Vagina (tissue), 2 donors: ENCODE results near the gene POU3F4. TPM values are rescaled to one million over a fixed set of nuclear protein-coding genes. Genes with fewer than 3 reads are reported as not detected.

Source experiments
- DNase-seq, 2 donors: peaks; one replicate each; pipeline ENCODE4 v3.0.0-alpha.2; 2017; ENCODE audit errors: extremely low spot score in 2 of 2
- H3K27ac ChIP-seq: fragments of 200-600 bp; sonication (generic); one replicate; pipeline ENCODE4 v1.5.1; 2019
- H3K27me3 ChIP-seq: fragments of 200-600 bp; sonication (generic); one replicate; pipeline ENCODE4 v1.5.1; 2019
- H3K36me3 ChIP-seq, 2 donors: fragments of 200-600 bp; sonication (generic); one replicate each; pipeline ENCODE4 v1.5.1; 2017 to 2019
- H3K4me1 ChIP-seq: fragments of 200-600 bp; sonication (generic); one replicate; pipeline ENCODE4 v1.5.1; 2019
- H3K4me3 ChIP-seq, 2 donors: fragments of 200-600 bp; sonication (generic); 1 replicate in 1 of 2; 2 replicates in 1 of 2; pipeline ENCODE4 v1.5.1; 2016 to 2019
- H3K9me3 ChIP-seq: fragments of 200-600 bp; sonication (generic); one replicate; pipeline ENCODE4 v1.5.1; 2019
- POLR2A ChIP-seq, 2 donors: fragments of 450-650 bp; IDR thresholded peaks; one replicate each; pipeline ENCODE4 v1.6.1; 2017; ENCODE audit warnings: antibody characterized with exemption in 2 of 2, mild to moderate bottlenecking in 2 of 2, moderate library complexity in 2 of 2
- POLR2AphosphoS5 ChIP-seq, 2 donors: sonication (generic); formaldehyde crosslinking; IDR thresholded peaks; one replicate each; pipeline ENCODE4 v1.9.0; 2017; ENCODE audit warnings: antibody characterized with exemption in 2 of 2, mild to moderate bottlenecking in 2 of 2, low read depth in 1 of 2; ENCODE audit not compliant: insufficient read depth in 1 of 2
- intact Hi-C: fragments of 100-400 bp; cut with DNase I; formaldehyde crosslinking; loops from one replicate; pipeline ENCODE4 v1.15.1; 2023
- total RNA-seq: library from RNA; depleted of rRNA; stranded (reverse); fragments of >200 nt; gene quantifications from one replicate; pipeline ENCODE4 v1.2.3, GENCODE V29; 2016
- TF ChIP-seq, protein P1 (sequence below), 3 experiments: fragments of 450-650 bp in 2 of 3; fragments of 200-600 bp in 1 of 3; sonication (generic) in 1 of 3; IDR thresholded peaks; one replicate each; pipeline ENCODE4 v1.5.1; 2017 to 2019; ENCODE audit warnings: antibody characterized with exemption in 3 of 3, mild to moderate bottlenecking in 2 of 3, moderate library complexity in 2 of 3

Gene POU3F4
- total RNA-seq, 1 donor from 2014 or later: not detected

DNA sequence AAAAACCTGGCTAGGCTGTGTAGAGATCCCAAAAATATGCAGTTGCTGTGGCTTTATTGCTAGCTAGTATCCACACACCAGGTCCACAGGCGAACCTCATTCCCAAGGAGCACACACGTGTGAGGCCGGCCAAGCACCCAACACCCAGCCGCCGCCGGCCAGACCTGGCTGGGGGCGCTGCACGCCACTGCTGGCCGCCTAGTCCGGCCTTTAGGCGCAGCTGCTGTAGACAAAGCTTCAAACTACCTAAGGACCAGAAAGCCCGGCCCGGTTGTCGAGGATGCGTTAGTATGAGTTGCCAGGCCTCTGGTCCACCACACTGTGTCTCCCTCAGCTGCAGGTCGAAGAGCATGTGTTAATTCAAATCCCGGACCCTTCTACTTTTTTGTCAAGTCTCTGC, 3.1 kb downstream of the POU3F4 start:
- no peaks in the 10 kb centered on the region for H3K4me1 ChIP-seq
- H3K27ac ChIP-seq: no peak overlapping the region
- no peaks in the 10 kb centered on the region for H3K36me3 ChIP-seq
- H3K9me3 ChIP-seq: no peaks in the 10 kb centered on the region
- H3K4me3 ChIP-seq: no peak overlapping the region
- no peak for DNase-seq
- peaks cover 10% of the 10 kb centered on the region for H3K27me3 ChIP-seq
- no peak for TF ChIP-seq POLR2AphosphoS5 (IDR thresholded peaks at IDR 0.05; ENCODE audit: insufficient read depth in 1 of 2, low read depth in 1 of 2)
- TF ChIP-seq, protein P1, sequence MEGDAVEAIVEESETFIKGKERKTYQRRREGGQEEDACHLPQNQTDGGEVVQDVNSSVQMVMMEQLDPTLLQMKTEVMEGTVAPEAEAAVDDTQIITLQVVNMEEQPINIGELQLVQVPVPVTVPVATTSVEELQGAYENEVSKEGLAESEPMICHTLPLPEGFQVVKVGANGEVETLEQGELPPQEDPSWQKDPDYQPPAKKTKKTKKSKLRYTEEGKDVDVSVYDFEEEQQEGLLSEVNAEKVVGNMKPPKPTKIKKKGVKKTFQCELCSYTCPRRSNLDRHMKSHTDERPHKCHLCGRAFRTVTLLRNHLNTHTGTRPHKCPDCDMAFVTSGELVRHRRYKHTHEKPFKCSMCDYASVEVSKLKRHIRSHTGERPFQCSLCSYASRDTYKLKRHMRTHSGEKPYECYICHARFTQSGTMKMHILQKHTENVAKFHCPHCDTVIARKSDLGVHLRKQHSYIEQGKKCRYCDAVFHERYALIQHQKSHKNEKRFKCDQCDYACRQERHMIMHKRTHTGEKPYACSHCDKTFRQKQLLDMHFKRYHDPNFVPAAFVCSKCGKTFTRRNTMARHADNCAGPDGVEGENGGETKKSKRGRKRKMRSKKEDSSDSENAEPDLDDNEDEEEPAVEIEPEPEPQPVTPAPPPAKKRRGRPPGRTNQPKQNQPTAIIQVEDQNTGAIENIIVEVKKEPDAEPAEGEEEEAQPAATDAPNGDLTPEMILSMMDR (IDR thresholded peaks at IDR 0.05): no peak
- intact Hi-C loops: no loop called here

DNA sequence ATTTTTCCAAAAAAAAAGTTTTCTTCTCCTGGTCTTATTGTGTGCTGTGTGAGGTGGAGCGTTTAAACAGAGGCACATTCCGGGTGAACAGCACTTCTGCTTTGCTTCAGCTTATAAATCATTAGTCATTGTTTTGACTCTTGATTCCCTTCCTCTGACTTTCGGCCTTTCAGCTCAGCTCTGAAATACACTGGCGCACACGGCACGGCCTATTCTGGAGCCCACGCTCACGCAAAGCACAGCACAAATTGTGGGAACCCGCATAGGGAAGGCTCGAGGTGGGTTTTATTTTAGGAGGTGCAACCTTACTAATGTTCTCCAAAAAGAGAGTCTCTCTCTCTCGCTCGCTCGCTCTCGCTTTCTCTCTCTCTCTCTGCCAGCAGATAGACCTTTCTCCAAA, 4.0 kb downstream of the POU3F4 start:
- no peaks in the 10 kb centered on the region for H3K4me1 ChIP-seq
- H3K9me3 ChIP-seq: no peaks in the 10 kb centered on the region
- H3K36me3 ChIP-seq: no peaks in the 10 kb centered on the region
- H3K27me3 ChIP-seq: peaks cover 10% of the 10 kb centered on the region
- intact Hi-C loops: no loop called here
- DNase-seq: no peak
- TF ChIP-seq, protein P1 (IDR thresholded peaks at IDR 0.05): no peak
- TF ChIP-seq POLR2A (IDR thresholded peaks at IDR 0.05) (no peak), POLR2AphosphoS5 (IDR thresholded peaks at IDR 0.05; ENCODE audit: insufficient read depth in 1 of 2, low read depth in 1 of 2) (no peak)
- H3K27ac ChIP-seq: no peak overlapping the region
- H3K4me3 ChIP-seq: no peak overlapping the region

DNA sequence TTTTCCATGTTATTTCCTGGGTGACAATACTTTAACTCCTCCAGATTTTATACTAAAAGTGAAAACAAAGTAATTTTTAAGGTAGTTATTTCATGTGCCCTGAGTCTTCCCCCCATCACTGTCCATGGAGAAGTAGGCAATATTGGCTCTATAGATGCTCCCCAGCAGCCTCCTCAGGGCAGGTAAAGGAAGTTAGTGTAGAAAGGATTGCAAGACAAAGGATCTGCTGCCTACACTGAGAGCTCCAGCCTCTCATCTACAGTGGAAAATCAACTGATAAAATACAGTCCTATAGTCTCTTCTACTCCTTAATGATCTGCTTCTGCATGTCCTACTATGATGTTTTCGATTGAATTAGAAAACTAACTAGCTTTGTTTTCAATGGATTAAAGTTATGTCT, 8.5 kb downstream of the POU3F4 start:
- Histone ChIP-seq H3K4me3 (no peak overlapping the region), H3K27me3 (no peaks in the 10 kb centered on the region), H3K4me1 (no peaks in the 10 kb centered on the region), H3K9me3 (no peaks in the 10 kb centered on the region), H3K36me3 (no peaks in the 10 kb centered on the region), H3K27ac (no peak overlapping the region)
- TF ChIP-seq, protein P1 (IDR thresholded peaks at IDR 0.05): no peak
- TF ChIP-seq POLR2A (IDR thresholded peaks at IDR 0.05) (no peak), POLR2AphosphoS5 (IDR thresholded peaks at IDR 0.05; ENCODE audit: insufficient read depth in 1 of 2, low read depth in 1 of 2) (no peak)
- no peak for DNase-seq
- intact Hi-C loops: no loop called here

DNA sequence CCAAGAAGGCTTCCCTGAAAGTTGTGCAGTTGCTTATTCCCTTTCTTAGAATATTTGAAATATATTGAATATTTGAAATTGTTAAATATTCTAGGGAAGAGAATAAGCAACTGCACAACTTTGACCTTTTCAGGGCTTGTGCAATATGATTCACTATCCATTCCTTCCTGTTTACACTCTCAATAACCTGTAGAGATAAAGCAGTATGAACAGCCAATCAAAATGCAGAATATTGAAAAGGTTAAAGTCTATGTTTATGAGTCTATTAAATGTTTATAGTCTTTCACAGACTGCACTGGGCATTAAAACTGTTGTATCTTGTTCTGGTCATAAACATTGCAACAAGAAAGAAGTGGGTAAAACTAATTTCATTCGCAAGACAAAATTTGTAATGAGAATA, 13.8 kb downstream of the POU3F4 start:
- no peaks in the 10 kb centered on the region for H3K9me3 ChIP-seq
- H3K4me3 ChIP-seq: no peak overlapping the region
- intact Hi-C loops: no loop called here
- no peak for DNase-seq
- no peaks in the 10 kb centered on the region for H3K27me3 ChIP-seq
- H3K4me1 ChIP-seq: no peaks in the 10 kb centered on the region
- H3K27ac ChIP-seq: no peak overlapping the region
- TF ChIP-seq, protein P1 (IDR thresholded peaks at IDR 0.05): no peak
- no peak for TF ChIP-seq POLR2A (IDR thresholded peaks at IDR 0.05)
- no peak for TF ChIP-seq POLR2AphosphoS5 (IDR thresholded peaks at IDR 0.05; ENCODE audit: insufficient read depth in 1 of 2, low read depth in 1 of 2)
- H3K36me3 ChIP-seq: no peaks in the 10 kb centered on the region

DNA sequence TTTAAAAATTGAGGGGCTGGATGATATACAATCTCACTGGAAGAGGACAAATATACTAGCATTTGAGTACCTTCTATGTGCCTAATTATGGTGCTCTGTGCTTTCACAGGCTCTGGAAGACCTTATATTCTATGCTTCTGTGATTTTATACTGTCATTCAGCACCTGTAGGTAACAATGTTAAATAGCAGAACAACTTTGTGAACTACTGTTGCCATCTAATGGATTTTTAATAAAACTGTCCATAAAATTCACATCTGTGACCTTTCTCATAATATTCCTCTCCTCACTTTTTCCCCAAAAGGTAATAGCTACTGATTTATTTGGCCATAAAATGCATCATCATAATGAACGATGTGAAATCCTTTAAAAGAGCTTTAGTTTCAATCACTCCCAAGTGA, 21.9 kb downstream of the POU3F4 start:
- no peaks in the 10 kb centered on the region for H3K4me1 ChIP-seq
- TF ChIP-seq, protein P1 (IDR thresholded peaks at IDR 0.05): no peak
- TF ChIP-seq POLR2A (IDR thresholded peaks at IDR 0.05) (no peak), POLR2AphosphoS5 (IDR thresholded peaks at IDR 0.05; ENCODE audit: insufficient read depth in 1 of 2, low read depth in 1 of 2) (no peak)
- H3K36me3 ChIP-seq: no peaks in the 10 kb centered on the region
- H3K9me3 ChIP-seq: no peaks in the 10 kb centered on the region
- no peak overlapping the region for H3K4me3 ChIP-seq
- no peaks in the 10 kb centered on the region for H3K27me3 ChIP-seq
- no peak for DNase-seq
- intact Hi-C loops: no loop called here
- H3K27ac ChIP-seq: no peak overlapping the region
